ENCODE results near the gene RAB11FIP4.

Gene RAB11FIP4

GRCh38 chr17:31386542-31387075 is 4.9 kb upstream of the RAB11FIP4 start:
- no peak for DNase-seq (ENCODE audit: low read depth)

GRCh38 chr17:31387438-31387837 is 4.0 kb upstream of the RAB11FIP4 start:
- no peak for DNase-seq (ENCODE audit: low read depth)

GRCh38 chr17:31388351-31388750 is 3.1 kb upstream of the RAB11FIP4 start:
- no peak for DNase-seq (ENCODE audit: low read depth)

- peak; percentile 30 for DNase-seq (ENCODE audit: low read depth)
Observed at GRCh38 chr17:31388770-31389656, 2.5 kb upstream of the RAB11FIP4 start.

- DNase-seq (ENCODE audit: low read depth) = no peak
Observed at GRCh38 chr17:31389657-31390381, 1.7 kb upstream of the RAB11FIP4 start.

- no peak for DNase-seq (ENCODE audit: low read depth)
Observed at GRCh38 chr17:31390426-31390747, 1.1 kb upstream of the RAB11FIP4 start.

- DNase-seq (ENCODE audit: low read depth) = no peak
Observed at GRCh38 chr17:31390748-31391495, 553 bp upstream of the RAB11FIP4 start.

GRCh38 chr17:31392002-31392855 is 754 bp downstream of the RAB11FIP4 start:
- DNase-seq (ENCODE audit: low read depth) = no peak

GRCh38 chr17:31392856-31393748 is 1.6 kb downstream of the RAB11FIP4 start:
- DNase-seq (ENCODE audit: low read depth) = no peak

GRCh38 chr17:31393749-31394146 is 2.3 kb downstream of the RAB11FIP4 start:
- DNase-seq (ENCODE audit: low read depth) = no peak

- peak; percentile 79 for DNase-seq (ENCODE audit: low read depth)
Observed at GRCh38 chr17:31394544-31394943, 3.1 kb downstream of the RAB11FIP4 start.

GRCh38 chr17:31397256-31397939 is 5.9 kb downstream of the RAB11FIP4 start:
- DNase-seq (ENCODE audit: low read depth) = no peak

GRCh38 chr17:31398381-31399311 is 7.2 kb downstream of the RAB11FIP4 start:
- no peak for DNase-seq (ENCODE audit: low read depth)

- DNase-seq (ENCODE audit: low read depth) = no peak
Observed at GRCh38 chr17:31400481-31400950, 9.0 kb downstream of the RAB11FIP4 start.

- DNase-seq (ENCODE audit: low read depth) = no peak
Observed at GRCh38 chr17:31401456-31402254, 10.2 kb downstream of the RAB11FIP4 start.

- no peak for DNase-seq (ENCODE audit: low read depth)
Observed at GRCh38 chr17:31404028-31404949, 12.8 kb downstream of the RAB11FIP4 start.

Measured in EH (cell line).